IMR-90 (cell line): Measurements from ENCODE around the gene SPINK4. TPM values are rescaled to one million over a fixed set of nuclear protein-coding genes. Genes with fewer than 3 reads are reported as not detected.

Experiments used
- ATAC-seq: fragments of 200-7000 bp; cut with Tn5 transposase; 2 replicates; pipeline ENCODE4 v1.9.1; 2020; ENCODE audit warnings: low read depth, mild to moderate bottlenecking, moderate library complexity
- BruUV-seq: library from RNA; stranded (reverse); fragments of 400-500 nt; replicated peaks from 2 replicates; lab custom pipeline; 2021; lab: Mats Ljungman, UMichigan
- CTCF ChIA-PET: fragments of 300-600 bp; formaldehyde crosslinking; extraction: SDS; loops from one replicate; lab custom pipeline; 2021; ENCODE audit warnings: antibody characterized with exemption; lab: Yijun Ruan, JAX
- POLR2A ChIA-PET: fragments of 300-600 bp; sonication (Branson Sonifier 250); formaldehyde crosslinking; loops from one replicate; lab custom pipeline; 2022; ENCODE audit warnings: antibody characterized with exemption; ENCODE audit not compliant: unreplicated experiment; lab: Charles Lee
- DNase-seq: peaks from one replicate; pipeline ENCODE4 v3.0.0; 2013
- H2AFZ ChIP-seq: replicated peaks from 2 replicates; pipeline ENCODE3; 2013; ENCODE audit warnings: low read length, mild to moderate bottlenecking; ENCODE audit not compliant: poor library complexity
- H2AK5ac ChIP-seq: 2 replicates; pipeline ENCODE4 v1.6.1; 2013; ENCODE audit warnings: low read depth, low read length, inconsistent platforms
- H2AK9ac ChIP-seq: replicated peaks from 2 replicates; pipeline ENCODE3; 2013; ENCODE audit warnings: mild to moderate bottlenecking, low read depth, low read length, moderate library complexity; ENCODE audit not compliant: poor library complexity
- H2BK120ac ChIP-seq: 2 replicates; pipeline ENCODE4 v1.6.1; 2013; ENCODE audit warnings: low read depth, low read length, inconsistent platforms
- H2BK15ac ChIP-seq: 3 replicates; pipeline ENCODE4 v1.6.1; 2013; ENCODE audit warnings: low read depth, low read length, inconsistent platforms
- H2BK20ac ChIP-seq: 2 replicates; pipeline ENCODE4 v1.6.1; 2013; ENCODE audit warnings: low read depth, mild to moderate bottlenecking, inconsistent platforms, low read length, moderate library complexity
- H2BK5ac ChIP-seq: 2 replicates; pipeline ENCODE4 v1.6.1; 2013; ENCODE audit warnings: mild to moderate bottlenecking, low read depth, low read length, inconsistent platforms; ENCODE audit not compliant: poor library complexity, severe bottlenecking
- H3K14ac ChIP-seq: replicated peaks from 2 replicates; pipeline ENCODE4 v1.6.1; 2013; ENCODE audit warnings: low read depth, low read length, inconsistent platforms
- H3K18ac ChIP-seq: 2 replicates; pipeline ENCODE4 v1.6.1; 2013; ENCODE audit warnings: low read depth, low read length, control low read depth
- H3K23ac ChIP-seq: 2 replicates; pipeline ENCODE4 v1.6.1; 2013; ENCODE audit warnings: low read depth, low read length, inconsistent platforms
- H3K27ac ChIP-seq: 2 replicates; pipeline ENCODE4 v1.5.1; 2013; ENCODE audit warnings: mild to moderate bottlenecking, control low read depth, low read length; ENCODE audit not compliant: insufficient read depth
- H3K27me3 ChIP-seq: 2 replicates; pipeline ENCODE4 v1.6.1; 2013; ENCODE audit warnings: low read length; ENCODE audit not compliant: control insufficient read depth, insufficient read depth
- H3K36me3 ChIP-seq: 2 replicates; pipeline ENCODE4 v1.6.1; 2013; ENCODE audit warnings: low read length, mixed read lengths; ENCODE audit not compliant: control insufficient read depth, insufficient read depth
- H3K4ac ChIP-seq: 2 replicates; pipeline ENCODE4 v1.6.1; 2013; ENCODE audit warnings: low read depth, low read length, inconsistent platforms
- H3K4me1 ChIP-seq: 2 replicates; pipeline ENCODE4 v1.6.1; 2013; ENCODE audit warnings: low read length, mixed read lengths; ENCODE audit not compliant: control insufficient read depth, insufficient read depth
- H3K4me2 ChIP-seq: 2 replicates; pipeline ENCODE4 v1.6.1; 2013; ENCODE audit warnings: low read depth, mild to moderate bottlenecking, control low read depth, low read length, moderate library complexity
- H3K4me3 ChIP-seq: 2 replicates; pipeline ENCODE4 v1.5.1; 2013; ENCODE audit warnings: low read depth, mild to moderate bottlenecking, control low read depth, low read length, moderate library complexity; ENCODE audit not compliant: insufficient read depth
- H3K56ac ChIP-seq: 2 replicates; pipeline ENCODE4 v1.6.1; 2013; ENCODE audit warnings: low read length, inconsistent platforms; ENCODE audit not compliant: insufficient read depth; ENCODE audit errors: extremely low read depth
- H3K79me1 ChIP-seq, 2 experiments: 2 replicates each; pipeline ENCODE4 v1.6.1; 2013; ENCODE audit warnings: low read length in 2 of 2, inconsistent platforms in 1 of 2, low read depth in 1 of 2
- H3K9ac ChIP-seq: 2 replicates; pipeline ENCODE4 v1.6.1; 2013; ENCODE audit warnings: low read depth, low read length, control low read depth
- H3K9me1 ChIP-seq: 2 replicates; pipeline ENCODE4 v1.6.1; 2013; ENCODE audit warnings: low read length, inconsistent platforms; ENCODE audit not compliant: insufficient read depth
- H3K9me3 ChIP-seq: 2 replicates; pipeline ENCODE4 v1.6.1; 2013; ENCODE audit warnings: low read length; ENCODE audit not compliant: control insufficient read depth, insufficient read depth
- H4K20me1 ChIP-seq: 2 replicates; pipeline ENCODE4 v1.6.1; 2013; ENCODE audit warnings: low read length, inconsistent platforms; ENCODE audit not compliant: insufficient read depth
- H4K5ac ChIP-seq: 2 replicates; pipeline ENCODE4 v1.6.1; 2013; ENCODE audit warnings: mild to moderate bottlenecking, low read depth, low read length, control low read depth
- H4K8ac ChIP-seq, 2 experiments: 2 replicates each; pipeline ENCODE4 v1.6.1; 2013; ENCODE audit warnings: low read depth in 2 of 2, low read length in 2 of 2, control low read depth in 1 of 2, inconsistent platforms in 1 of 2
- H4K91ac ChIP-seq: 2 replicates; pipeline ENCODE4 v1.6.1; 2013; ENCODE audit warnings: low read depth, low read length, inconsistent platforms; ENCODE audit not compliant: insufficient read depth
- BHLHE40 ChIP-seq: fragments of 150-350 bp; IDR thresholded peaks from 2 replicates; pipeline ENCODE4 v1.6.1; 2016; ENCODE audit warnings: mild to moderate bottlenecking, low read depth, low read length
- CEBPB ChIP-seq: IDR thresholded peaks from 2 replicates; pipeline ENCODE4 v1.6.1; 2012; ENCODE audit warnings: low read depth, low read length, improper control_type of control experiment
- POLR2A ChIP-seq: IDR thresholded peaks from 2 replicates; pipeline ENCODE4 v1.6.1; 2012; ENCODE audit warnings: mild to moderate bottlenecking, low read depth, low read length
- SMC3 ChIP-seq: fragments of 150-350 bp; IDR thresholded peaks from 2 replicates; pipeline ENCODE4 v1.6.1; 2016; ENCODE audit warnings: low read depth, mild to moderate bottlenecking, antibody characterized with exemption, low read length, moderate library complexity
- WGBS, 2 experiments: methylation state at CpG; one replicate each; pipeline versions ENCODE4 v1.1.5 to v1.1.7; 2013; ENCODE audit warnings: missing lambda C conversion rate in 2 of 2; ENCODE audit not compliant: insufficient read length in 1 of 2; ENCODE audit errors: extremely low coverage in 2 of 2; 5-methylcytosine and 5-hydroxymethylcytosine counted together
- dilution Hi-C: fragments of 300-500 bp; cut with HindIII; formaldehyde crosslinking; loops from one replicate; pipeline ENCODE4 v1.14.3; 2018; ENCODE audit warnings: low sequenced_read_pairs; ENCODE audit not compliant: unreplicated experiment
- in situ Hi-C: fragments of 300-500 bp; cut with MboI; formaldehyde crosslinking; loops from 3 replicates; pipeline ENCODE4 v1.14.3; 2019; ENCODE audit warnings: low sequenced_read_pairs, inconsistent platforms, mixed read lengths
- intact Hi-C: fragments of 100-400 bp; cut with micrococcal nuclease; formaldehyde crosslinking; loops from 2 replicates; pipeline ENCODE4 v1.10.0; 2022
- polyA plus RNA-seq, 3 experiments: library from polyadenylated mRNA; depleted of rRNA; stranded (reverse); fragments of >200 nt; gene quantifications; 2 replicates each; pipeline ENCODE4 v1.2.3, GENCODE V29; 2012; ENCODE audit warnings: low replicate concordance in 1 of 3
- total RNA-seq: library from RNA; depleted of rRNA; stranded (reverse); fragments of >200 nt; gene quantifications from 2 replicates; pipeline ENCODE4 v1.2.3, GENCODE V29; 2012

Gene SPINK4
- total and polyA plus RNA-seq, 2 of the 4 experiments (the other 2 are of a cell fraction) = not detected

DNA sequence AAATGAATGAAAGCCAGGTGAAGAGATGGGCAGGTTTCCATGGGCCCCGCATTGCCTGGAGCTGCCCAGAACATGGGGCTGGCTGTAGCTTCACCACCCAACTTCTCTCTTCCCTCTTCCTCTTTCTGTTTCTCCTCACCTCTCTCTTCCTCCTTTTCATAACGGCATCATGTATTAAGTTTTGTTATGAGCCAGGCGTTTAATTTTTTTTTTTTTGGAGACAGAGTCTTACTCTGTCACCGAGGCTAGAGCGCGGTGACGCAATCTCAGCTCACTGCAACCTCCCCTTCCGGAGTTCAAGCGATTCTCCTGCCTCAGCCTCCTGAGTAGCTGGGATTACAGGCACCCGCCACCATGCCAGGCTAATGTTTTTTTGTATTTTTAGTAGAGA, 13.0 kb upstream of the SPINK4 start:
- no peak overlapping the region for H3K18ac ChIP-seq
- H3K23ac ChIP-seq = no peak overlapping the region
- H2AK9ac ChIP-seq = no peak overlapping the region
- H3K79me1 ChIP-seq = no peaks in the 10 kb centered on the region
- dilution Hi-C loops = no loop called here
- no peak overlapping the region for H3K56ac ChIP-seq
- no peak overlapping the region for H3K27ac ChIP-seq
- H4K8ac ChIP-seq = no peak overlapping the region
- no peak for ATAC-seq
- H3K14ac ChIP-seq = no peak overlapping the region
- H3K36me3 ChIP-seq = no peaks in the 10 kb centered on the region
- H3K9ac ChIP-seq = no peak overlapping the region
- no TSS peak for BruUV-seq
- H3K4ac ChIP-seq = no peak overlapping the region
- H2BK120ac ChIP-seq = no peak overlapping the region
- ChIA-PET CTCF (interaction anchor here (1.2 kb wide), 3 partner anchors 8 to 121 kb away, joined by 3 to 4 read pairs (median 3); no protein-coding TSS in a partner anchor), POLR2A (no interaction called here)
- no peaks in the 10 kb centered on the region for H3K27me3 ChIP-seq
- H2BK5ac ChIP-seq = no peak overlapping the region
- no CpG with 5 or more reads among the region's 10 CpGs for WGBS, 2 experiments
- no peaks in the 10 kb centered on the region; the same call in 1 of the 2 replicates for H3K9me1 ChIP-seq
- no peak overlapping the region for H2AFZ ChIP-seq
- no peak overlapping the region for H4K91ac ChIP-seq
- no peak for TF ChIP-seq SMC3
- no peak for TF ChIP-seq POLR2A
- TF ChIP-seq BHLHE40 = no peak
- TF ChIP-seq CEBPB = 0 out of 2 replicates have a peak, but pooled peaks have one; percentile 33
- H3K9me3 ChIP-seq = no peaks in the 10 kb centered on the region
- H4K20me1 ChIP-seq = no peaks in the 10 kb centered on the region
- H2AK5ac ChIP-seq = no peak overlapping the region
- intact Hi-C loops = no loop called here
- in situ Hi-C loops = loop anchor here (5.0 kb wide), 1 partner anchor 145 kb away; no protein-coding TSS in a partner anchor
- no peak overlapping the region for H3K4me3 ChIP-seq
- no peak overlapping the region for H4K5ac ChIP-seq
- H2BK20ac ChIP-seq = no peak overlapping the region
- DNase-seq = no peak
- H3K4me1 ChIP-seq = peaks cover 7% of the 10 kb centered on the region
- no peak overlapping the region for H2BK15ac ChIP-seq
- no peak overlapping the region for H3K4me2 ChIP-seq
